Esophagus squamous epithelium (tissue), 5 donors: ENCODE data around the gene PKHD1. TPM values are rescaled to one million over a fixed set of nuclear protein-coding genes. Genes with fewer than 3 reads are reported as not detected.

Experiments used
- DNase-seq: peaks from one replicate; lab custom pipeline; 2025; lab: John Stamatoyannopoulos, UW
- H3K27ac ChIP-seq, 4 donors: fragments of 200-600 bp; sonication (generic); one replicate each; pipeline ENCODE4 v1.5.1; 2016 to 2019; ENCODE audit warnings: mild to moderate bottlenecking in 1 of 4
- H3K27me3 ChIP-seq, 4 donors: fragments of 200-600 bp; sonication (generic); 1 replicate in 3 of 4; 2 replicates in 1 of 4; pipeline versions ENCODE4 v1.5.1 to v1.6.0; 2017 to 2021; ENCODE audit warnings: antibody characterized with exemption in 1 of 4
- H3K36me3 ChIP-seq, 3 donors: fragments of 200-600 bp; sonication (generic); one replicate each; pipeline ENCODE4 v1.5.1; 2016 to 2019
- H3K4me1 ChIP-seq, 3 donors: fragments of 200-600 bp; sonication (generic); one replicate each; pipeline ENCODE4 v1.5.1; 2017 to 2019
- H3K4me3 ChIP-seq, 4 donors: fragments of 200-600 bp; sonication (generic); 1 replicate in 3 of 4; 2 replicates in 1 of 4; pipeline ENCODE4 v1.5.1; 2016 to 2019; ENCODE audit warnings: mild to moderate bottlenecking in 2 of 4, moderate library complexity in 1 of 4
- H3K9me3 ChIP-seq, 3 donors: fragments of 200-600 bp; sonication (generic); one replicate each; pipeline ENCODE4 v1.5.1; 2016 to 2019
- POLR2A ChIP-seq, 4 donors: fragments of 450-650 bp; IDR thresholded peaks; one replicate each; pipeline ENCODE4 v1.6.1; 2017; ENCODE audit warnings: antibody characterized with exemption in 4 of 4, mild to moderate bottlenecking in 4 of 4, moderate library complexity in 3 of 4
- whole genome bisulfite sequencing, 2 donors: methylation state at CpG; one replicate each; pipeline ENCODE4 v1.1.5; 2018; 5-methylcytosine and 5-hydroxymethylcytosine counted together
- intact Hi-C: fragments of 100-400 bp; cut with DNase I; formaldehyde crosslinking; loops from one replicate; pipeline ENCODE4 v1.15.0; 2022
- total RNA-seq, 4 donors: library from RNA; depleted of rRNA; stranded (reverse); fragments of >200 nt; gene quantifications; one replicate each; pipeline ENCODE4 v1.1.0, GENCODE V29; 2016
- TF ChIP-seq, protein P1 (sequence below), 6 experiments: fragments of 450-650 bp in 4 of 6; fragments of 200-600 bp in 2 of 6; sonication (generic) in 2 of 6; IDR thresholded peaks; one replicate each; pipeline ENCODE4 v1.5.1; 2016 to 2019; ENCODE audit warnings: antibody characterized with exemption in 6 of 6, mild to moderate bottlenecking in 4 of 6, moderate library complexity in 4 of 6
- donor health status: DM: yes; HTN: yes; CAD: no.

Gene PKHD1
- total RNA-seq, 4 donors from 2014 or later = 0.04 TPM; not detected in 3

DNA sequence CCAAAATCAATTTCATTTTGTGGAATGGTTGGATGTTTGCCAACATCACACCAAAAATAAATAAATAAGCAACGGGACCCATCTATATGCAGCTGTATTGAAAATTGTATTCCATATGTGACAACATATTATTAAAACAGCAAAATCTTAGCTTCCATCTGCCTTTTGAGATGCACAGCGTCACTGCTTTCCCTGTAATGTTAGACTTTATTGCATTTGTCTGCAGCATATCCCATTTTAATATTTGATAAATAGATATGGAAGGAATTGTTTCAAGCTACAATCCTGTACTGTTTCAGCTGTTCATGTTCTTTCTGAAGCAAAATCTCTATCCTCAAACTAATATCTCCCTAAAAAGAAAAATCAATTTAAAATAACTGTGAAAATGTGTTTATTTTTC lies 509.1 kb downstream of the PKHD1 start:
- TF ChIP-seq, protein P1, sequence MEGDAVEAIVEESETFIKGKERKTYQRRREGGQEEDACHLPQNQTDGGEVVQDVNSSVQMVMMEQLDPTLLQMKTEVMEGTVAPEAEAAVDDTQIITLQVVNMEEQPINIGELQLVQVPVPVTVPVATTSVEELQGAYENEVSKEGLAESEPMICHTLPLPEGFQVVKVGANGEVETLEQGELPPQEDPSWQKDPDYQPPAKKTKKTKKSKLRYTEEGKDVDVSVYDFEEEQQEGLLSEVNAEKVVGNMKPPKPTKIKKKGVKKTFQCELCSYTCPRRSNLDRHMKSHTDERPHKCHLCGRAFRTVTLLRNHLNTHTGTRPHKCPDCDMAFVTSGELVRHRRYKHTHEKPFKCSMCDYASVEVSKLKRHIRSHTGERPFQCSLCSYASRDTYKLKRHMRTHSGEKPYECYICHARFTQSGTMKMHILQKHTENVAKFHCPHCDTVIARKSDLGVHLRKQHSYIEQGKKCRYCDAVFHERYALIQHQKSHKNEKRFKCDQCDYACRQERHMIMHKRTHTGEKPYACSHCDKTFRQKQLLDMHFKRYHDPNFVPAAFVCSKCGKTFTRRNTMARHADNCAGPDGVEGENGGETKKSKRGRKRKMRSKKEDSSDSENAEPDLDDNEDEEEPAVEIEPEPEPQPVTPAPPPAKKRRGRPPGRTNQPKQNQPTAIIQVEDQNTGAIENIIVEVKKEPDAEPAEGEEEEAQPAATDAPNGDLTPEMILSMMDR (IDR thresholded peaks at IDR 0.05) = no peak
- TF ChIP-seq POLR2A (IDR thresholded peaks at IDR 0.05) = no peak
- Histone ChIP-seq H3K4me1 (no peaks in the 10 kb centered on the region), H3K4me3 (no peak overlapping the region), H3K9me3 (no peaks in the 10 kb centered on the region), H3K27ac (no peak overlapping the region), H3K27me3 (no peaks in the 10 kb centered on the region), H3K36me3 (no peaks in the 10 kb centered on the region)
- 65 to 70% methylated on average over 2 of the region's 2 CpGs for WGBS, 2 donors
- intact Hi-C loops = no loop called here
- DNase-seq = no peak

DNA sequence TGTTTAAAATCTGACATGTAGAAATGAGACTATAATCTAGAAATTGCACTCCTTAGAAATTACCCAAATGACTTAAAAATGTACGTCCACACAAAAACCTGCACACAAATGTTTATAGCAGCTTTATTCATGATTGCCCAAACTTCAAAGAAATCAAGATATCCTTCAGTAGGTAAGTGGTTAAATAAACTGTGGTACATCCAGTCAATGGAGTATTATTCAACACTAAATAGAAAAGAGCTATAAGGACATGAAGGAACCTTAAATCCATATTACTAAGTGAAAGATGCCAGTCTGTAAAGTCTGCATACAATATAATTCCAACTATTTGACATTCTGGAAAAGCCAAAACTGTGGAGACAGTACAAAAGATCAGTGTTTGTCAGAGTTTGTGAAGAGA lies 513.4 kb downstream of the PKHD1 start:
- Histone ChIP-seq H3K9me3 (no peaks in the 10 kb centered on the region), H3K4me1 (no peaks in the 10 kb centered on the region), H3K36me3 (no peaks in the 10 kb centered on the region), H3K4me3 (no peak overlapping the region), H3K27ac (no peak overlapping the region), H3K27me3 (no peaks in the 10 kb centered on the region)
- intact Hi-C loops = no loop called here
- 83 to 90% methylated on average over 1 of the region's 1 CpG for WGBS, 2 donors
- TF ChIP-seq POLR2A (IDR thresholded peaks at IDR 0.05) = no peak
- TF ChIP-seq, protein P1 (IDR thresholded peaks at IDR 0.05) = no peak
- no peak for DNase-seq

DNA sequence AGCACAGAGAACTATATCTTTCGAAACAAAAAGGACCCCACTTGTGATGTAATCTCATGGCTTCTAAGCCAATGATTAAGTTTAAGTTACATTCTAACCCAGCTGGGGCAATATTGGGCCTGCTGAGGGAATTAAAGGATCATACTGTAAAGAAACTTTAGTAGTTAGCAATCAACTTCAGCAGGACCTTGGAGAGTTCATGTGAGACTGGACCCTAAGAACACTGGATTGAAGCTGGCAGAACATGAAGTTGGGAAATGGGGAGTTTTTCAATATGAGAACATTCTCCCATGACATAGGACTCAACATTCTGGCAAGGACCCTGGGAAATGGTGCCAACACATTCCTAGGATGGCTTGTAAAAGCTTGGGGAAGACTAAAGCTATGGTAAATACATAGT lies 516.2 kb downstream of the PKHD1 start:
- no peak for DNase-seq
- intact Hi-C loops = no loop called here
- 79 to 100% methylated on average over 1 of the region's 1 CpG for WGBS, 2 donors
- TF ChIP-seq, protein P1 (IDR thresholded peaks at IDR 0.05) = no peak
- no peak for TF ChIP-seq POLR2A (IDR thresholded peaks at IDR 0.05)
- no peaks in the 10 kb centered on the region for H3K9me3 ChIP-seq
- H3K36me3 ChIP-seq = no peaks in the 10 kb centered on the region
- H3K4me3 ChIP-seq = no peak overlapping the region
- no peaks in the 10 kb centered on the region for H3K4me1 ChIP-seq
- H3K27me3 ChIP-seq = no peaks in the 10 kb centered on the region
- H3K27ac ChIP-seq = no peak overlapping the region

DNA sequence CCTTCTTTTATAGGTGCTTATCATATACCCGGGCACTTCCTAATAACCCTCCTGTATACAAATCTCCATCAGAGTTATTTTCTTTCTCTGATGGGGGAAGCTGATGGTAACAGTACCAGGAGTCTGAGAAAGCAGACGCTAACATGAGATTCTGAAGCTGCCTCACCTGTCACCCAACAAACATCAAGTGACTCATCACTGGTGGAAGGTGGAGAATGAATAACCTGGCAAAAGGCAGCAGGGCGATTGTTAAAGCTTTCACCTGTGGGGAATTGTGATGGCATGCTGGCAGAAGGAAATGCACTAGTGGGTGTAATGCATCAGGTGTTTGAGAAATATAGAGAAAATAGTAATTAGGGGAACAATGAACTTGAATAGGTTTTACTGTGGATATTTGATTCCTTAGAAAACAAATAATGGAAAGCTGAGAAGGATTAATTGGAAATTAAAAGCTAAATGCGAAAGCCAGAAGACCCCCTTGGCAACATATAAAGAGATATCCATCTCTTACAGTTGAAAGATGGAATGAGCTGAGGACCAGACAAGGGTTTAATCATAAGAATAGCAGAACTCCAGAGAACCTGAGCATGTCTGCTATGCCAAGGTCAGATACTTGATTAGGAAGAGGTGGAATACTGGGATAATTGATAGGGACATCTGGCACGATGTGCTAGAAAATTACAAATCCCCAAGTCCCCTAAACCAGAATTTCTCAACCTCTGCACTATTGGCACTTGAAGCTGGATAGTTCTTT lies 517.1 kb downstream of the PKHD1 start:
- Histone ChIP-seq H3K4me1 (no peaks in the 10 kb centered on the region), H3K36me3 (no peaks in the 10 kb centered on the region), H3K4me3 (no peak overlapping the region), H3K27me3 (no peaks in the 10 kb centered on the region), H3K9me3 (no peaks in the 10 kb centered on the region), H3K27ac (no peak overlapping the region)
- WGBS, 2 donors = 66 to 67% methylated on average over 4 to 5 of the region's 5 CpGs
- no peak for TF ChIP-seq POLR2A (IDR thresholded peaks at IDR 0.05)
- TF ChIP-seq, protein P1 (IDR thresholded peaks at IDR 0.05) = no peak
- no peak for DNase-seq
- intact Hi-C loops = no loop called here

DNA sequence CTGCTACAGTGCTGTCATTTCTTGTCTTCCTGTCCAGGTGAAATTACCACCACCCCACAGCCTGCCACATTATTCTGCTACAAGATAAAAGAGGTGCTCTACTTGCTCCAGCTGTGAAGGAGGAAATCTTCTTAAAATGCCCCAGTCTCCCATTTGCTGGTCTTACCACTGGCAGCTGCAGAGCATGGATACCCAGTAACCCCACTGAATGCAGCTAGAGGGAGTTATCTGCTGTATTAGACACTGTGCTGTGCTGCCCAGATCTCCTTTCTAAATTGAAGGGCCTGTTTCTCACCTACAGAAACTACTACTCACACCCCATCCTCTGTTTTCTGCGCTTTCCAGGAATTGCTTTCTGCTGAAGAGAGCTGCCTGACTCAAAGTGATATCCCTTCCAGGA lies 517.8 kb downstream of the PKHD1 start:
- Histone ChIP-seq H3K4me1 (no peaks in the 10 kb centered on the region), H3K27me3 (no peaks in the 10 kb centered on the region), H3K4me3 (no peak overlapping the region), H3K36me3 (no peaks in the 10 kb centered on the region), H3K9me3 (no peaks in the 10 kb centered on the region), H3K27ac (no peak overlapping the region)
- WGBS, 2 donors = 88 to 100% methylated on average over 1 of the region's 1 CpG
- TF ChIP-seq POLR2A (IDR thresholded peaks at IDR 0.05) = no peak
- TF ChIP-seq, protein P1 (IDR thresholded peaks at IDR 0.05) = no peak
- DNase-seq = no peak
- intact Hi-C loops = no loop called here
